Ovary (tissue), 9 donors: Measurements from ENCODE around the gene ADD1. TPM values are rescaled to one million over a fixed set of nuclear protein-coding genes. Genes with fewer than 3 reads are reported as not detected.

ENCODE experiments used
- DNase-seq, 5 donors: peaks; one replicate each; pipeline ENCODE4 v3.0.0-alpha.2; 2019 to 2020
- H3K27ac ChIP-seq, 2 donors: fragments of 200-600 bp; one replicate each; pipeline versions ENCODE4 v1.5.1 to v1.8.0; 2019 to 2022
- H3K27me3 ChIP-seq: fragments of 200-600 bp; one replicate; pipeline ENCODE4 v1.8.0; 2022
- H3K36me3 ChIP-seq: fragments of 200-600 bp; sonication (generic); one replicate; pipeline ENCODE4 v1.5.1; 2019
- H3K4me1 ChIP-seq: one replicate; pipeline ENCODE4 v1.8.1; 2013; ENCODE audit warnings: mild to moderate bottlenecking, moderate library complexity; ENCODE audit not compliant: insufficient read depth
- H3K4me3 ChIP-seq: fragments of 200-600 bp; sonication (generic); one replicate; pipeline ENCODE4 v1.5.1; 2017
- H3K9me3 ChIP-seq, 2 donors: fragments of 200-600 bp in 1 of 2; sonication (generic) in 1 of 2; one replicate each; pipeline versions ENCODE4 v1.5.1 to v1.8.1; 2013 to 2019; ENCODE audit warnings: mild to moderate bottlenecking in 1 of 2, moderate library complexity in 1 of 2
- EP300 ChIP-seq: sonication (generic); formaldehyde crosslinking; IDR thresholded peaks from one replicate; pipeline ENCODE4 v1.6.1; 2017; ENCODE audit warnings: antibody characterized with exemption
- POLR2A ChIP-seq: fragments of 450-650 bp; IDR thresholded peaks from one replicate; pipeline ENCODE4 v1.6.1; 2017; ENCODE audit warnings: antibody characterized with exemption, mild to moderate bottlenecking, moderate library complexity
- WGBS, 3 donors: extraction: QIAGEN DNeasy Blood & Tissue Kit in 1 of 3; methylation state at CpG; one replicate each; pipeline versions ENCODE4 v1.1.5 to v1.1.7; 2013 to 2017; 5-methylcytosine and 5-hydroxymethylcytosine counted together
- intact Hi-C, 4 donors: fragments of 100-400 bp; cut with DNase I; formaldehyde crosslinking; loops; one replicate each; pipeline versions ENCODE4 v1.11.0 to v1.15.1; 2022 to 2023
- polyA plus RNA-seq, 2 donors: library from polyadenylated mRNA; stranded (reverse); fragments of 200-250 nt in 1 of 2; fragments of 350-450 nt in 1 of 2; fragmentation: Illumina TruSeq in 1 of 2; extraction: RNeasy Lipid Tissue Mini Kit (QIAGEN cat#74804) in 1 of 2; gene quantifications; one replicate each; pipeline ENCODE4 v1.2.3, GENCODE V29; 2013 to 2014
- total RNA-seq, 7 donors: library from RNA; depleted of rRNA in 2 of 7; stranded (reverse); fragments of >200 nt in 2 of 7; fragmentation: NEBNext Ultra II Directional in 3 of 7; extraction: Animal tissue kit (Norgen Biotek cat#: 25700) in 3 of 7; gene quantifications; one replicate each; pipeline versions ENCODE4 v1.1.0 to v1.2.4, GENCODE V29; 2016 to 2023
- TF ChIP-seq, protein P1 (sequence below), 3 donors: fragments of 450-650 bp in 2 of 3; fragments of 200-600 bp in 1 of 3; IDR thresholded peaks; one replicate each; pipeline versions ENCODE4 v1.5.1 to v1.8.0; 2016 to 2022; ENCODE audit warnings: antibody characterized with exemption in 3 of 3, mild to moderate bottlenecking in 1 of 3
- donor health status: DM: no; HTN: no; CAD: no; lungs with moderate emphysema.
- donor health status: DM: no; HTN: no; CAD: no.
- donor health status: Bipolar disorder and iron deficiency.
- donor health status: DM: yes; HTN: yes; CAD: no.
- donor health status: DM: no; HTN: no; CAD: no.
- donor health status: DM: yes; HTN: yes; CAD: no.

The ADD1 gene
- total and polyA plus RNA-seq, 9 donors, result 166 to 447 (median 365) TPM

DNA sequence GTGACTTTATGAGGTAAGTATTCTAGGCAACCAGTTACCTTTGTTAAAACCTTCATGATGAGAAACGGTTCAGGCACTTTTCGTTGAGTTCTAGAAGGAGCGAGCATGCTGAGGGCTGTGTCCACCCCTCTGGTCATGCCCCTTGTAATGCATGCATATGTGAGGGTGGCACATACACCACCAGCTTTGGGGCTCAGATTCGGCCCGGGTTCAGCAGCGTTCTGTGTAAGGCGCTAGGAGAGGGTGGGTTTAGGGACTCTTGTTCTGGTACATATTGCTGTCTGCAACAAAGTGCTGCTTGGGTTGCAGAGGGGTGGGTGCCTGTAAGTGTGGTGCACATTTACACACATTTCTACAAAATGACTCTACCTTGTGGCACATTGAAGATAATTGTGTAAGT lies 65.0 kb downstream of the ADD1 start:
- no peak overlapping the region for H3K4me3 ChIP-seq
- intact Hi-C loops, result no loop called here
- no peaks in the 10 kb centered on the region for H3K36me3 ChIP-seq
- 85 to 91% (median 90%) methylated on average over 7 of the region's 7 CpGs for WGBS, 3 donors
- H3K27me3 ChIP-seq, result no peaks in the 10 kb centered on the region
- H3K4me1 ChIP-seq, result no peaks in the 10 kb centered on the region
- TF ChIP-seq, protein P1, sequence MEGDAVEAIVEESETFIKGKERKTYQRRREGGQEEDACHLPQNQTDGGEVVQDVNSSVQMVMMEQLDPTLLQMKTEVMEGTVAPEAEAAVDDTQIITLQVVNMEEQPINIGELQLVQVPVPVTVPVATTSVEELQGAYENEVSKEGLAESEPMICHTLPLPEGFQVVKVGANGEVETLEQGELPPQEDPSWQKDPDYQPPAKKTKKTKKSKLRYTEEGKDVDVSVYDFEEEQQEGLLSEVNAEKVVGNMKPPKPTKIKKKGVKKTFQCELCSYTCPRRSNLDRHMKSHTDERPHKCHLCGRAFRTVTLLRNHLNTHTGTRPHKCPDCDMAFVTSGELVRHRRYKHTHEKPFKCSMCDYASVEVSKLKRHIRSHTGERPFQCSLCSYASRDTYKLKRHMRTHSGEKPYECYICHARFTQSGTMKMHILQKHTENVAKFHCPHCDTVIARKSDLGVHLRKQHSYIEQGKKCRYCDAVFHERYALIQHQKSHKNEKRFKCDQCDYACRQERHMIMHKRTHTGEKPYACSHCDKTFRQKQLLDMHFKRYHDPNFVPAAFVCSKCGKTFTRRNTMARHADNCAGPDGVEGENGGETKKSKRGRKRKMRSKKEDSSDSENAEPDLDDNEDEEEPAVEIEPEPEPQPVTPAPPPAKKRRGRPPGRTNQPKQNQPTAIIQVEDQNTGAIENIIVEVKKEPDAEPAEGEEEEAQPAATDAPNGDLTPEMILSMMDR (IDR thresholded peaks at IDR 0.05), result no peak
- TF ChIP-seq POLR2A (no peak), EP300 (no peak)
- H3K27ac ChIP-seq, result no peak overlapping the region
- no peaks in the 10 kb centered on the region for H3K9me3 ChIP-seq
- no peak for DNase-seq

DNA sequence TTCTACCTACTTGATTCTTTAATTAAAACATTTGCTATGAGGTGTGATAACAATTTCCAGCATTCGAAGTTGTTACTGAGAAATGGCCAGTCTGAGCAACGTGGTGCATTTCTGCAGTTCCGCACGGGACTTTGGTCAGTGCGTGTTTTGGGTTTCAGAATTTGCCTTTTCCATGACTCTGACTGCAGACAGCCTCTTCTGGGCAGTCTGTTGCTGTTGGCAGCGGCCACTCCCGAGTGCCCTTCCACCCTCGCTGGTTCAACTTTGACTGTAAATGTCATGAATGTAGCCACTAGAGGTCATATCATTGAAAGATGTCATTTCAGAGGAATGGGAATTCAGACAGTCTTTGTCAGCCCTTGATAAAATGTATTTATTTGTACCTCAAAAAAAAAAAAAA lies 65.9 kb downstream of the ADD1 start:
- intact Hi-C loops, result no loop called here
- WGBS, 3 donors, result 75 to 82% (median 81%) methylated on average over 8 of the region's 8 CpGs
- no peaks in the 10 kb centered on the region for H3K9me3 ChIP-seq
- TF ChIP-seq, protein P1 (IDR thresholded peaks at IDR 0.05), result no peak
- TF ChIP-seq EP300 (no peak), POLR2A (no peak)
- H3K27me3 ChIP-seq, result no peaks in the 10 kb centered on the region
- no peak overlapping the region for H3K27ac ChIP-seq
- H3K36me3 ChIP-seq, result no peaks in the 10 kb centered on the region
- no peak for DNase-seq
- H3K4me1 ChIP-seq, result no peaks in the 10 kb centered on the region
- no peak overlapping the region for H3K4me3 ChIP-seq

DNA sequence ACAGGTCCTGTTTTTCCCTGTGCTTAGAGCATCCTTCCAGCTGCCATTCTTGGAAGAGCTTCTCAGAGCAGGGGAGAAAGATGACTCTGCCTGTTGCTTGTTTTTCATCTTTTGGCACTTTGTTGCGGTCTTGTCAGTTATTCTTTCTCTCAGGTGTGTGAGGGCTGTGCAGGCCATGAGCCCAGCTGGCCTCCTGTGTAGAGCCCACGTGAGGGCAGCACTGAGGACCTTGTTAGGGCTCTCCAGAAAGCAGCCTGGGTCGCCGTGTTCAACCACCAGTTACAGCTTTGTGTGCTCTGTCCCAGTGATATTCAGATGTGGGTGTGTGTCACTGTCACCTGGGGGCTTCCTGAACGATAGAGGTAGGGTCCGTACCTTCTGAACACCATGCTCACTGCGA lies 66.8 kb downstream of the ADD1 start:
- intact Hi-C loops, result loop anchor here in 1 of 4 donors (10.0 kb wide), 1 partner anchor 46 kb away; no protein-coding TSS in a partner anchor
- TF ChIP-seq, protein P1 (IDR thresholded peaks at IDR 0.05), result no peak
- TF ChIP-seq EP300 (no peak), POLR2A (no peak)
- H3K27me3 ChIP-seq, result no peaks in the 10 kb centered on the region
- no peaks in the 10 kb centered on the region for H3K36me3 ChIP-seq
- no peak overlapping the region for H3K27ac ChIP-seq
- DNase-seq, result no peak
- H3K4me1 ChIP-seq, result no peaks in the 10 kb centered on the region
- WGBS, 3 donors, result 78 to 81% (median 79%) methylated on average over 7 of the region's 7 CpGs
- no peak overlapping the region for H3K4me3 ChIP-seq
- H3K9me3 ChIP-seq, result no peaks in the 10 kb centered on the region

DNA sequence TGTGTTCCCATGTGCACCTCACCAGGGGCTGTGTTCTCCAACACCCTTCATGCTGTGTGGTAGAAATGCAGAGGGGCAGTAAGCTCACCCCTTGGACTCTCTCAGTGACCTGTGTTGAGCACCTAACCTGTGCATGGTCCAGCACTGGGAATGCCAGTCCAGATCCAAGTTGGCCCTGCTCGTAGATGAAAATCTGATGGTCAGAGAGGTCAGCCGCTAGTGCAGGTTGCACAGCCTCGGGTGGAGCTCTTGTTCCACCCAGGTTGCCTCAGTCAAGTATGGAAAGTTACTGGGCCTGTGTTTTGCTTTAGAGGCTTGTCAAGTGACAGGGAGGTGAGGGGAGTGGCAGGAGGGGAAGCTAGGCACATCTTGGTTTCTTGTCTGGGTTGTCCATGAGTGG lies 68.2 kb downstream of the ADD1 start:
- no peaks in the 10 kb centered on the region for H3K9me3 ChIP-seq
- intact Hi-C loops, result loop anchor here in 1 of 4 donors (10.0 kb wide), 1 partner anchor 47 kb away; no protein-coding TSS in a partner anchor
- H3K36me3 ChIP-seq, result no peaks in the 10 kb centered on the region
- no peaks in the 10 kb centered on the region for H3K4me1 ChIP-seq
- no peaks in the 10 kb centered on the region for H3K27me3 ChIP-seq
- no peak overlapping the region for H3K4me3 ChIP-seq
- TF ChIP-seq POLR2A (no peak), EP300 (no peak)
- TF ChIP-seq, protein P1 (IDR thresholded peaks at IDR 0.05), result no peak
- no peak overlapping the region for H3K27ac ChIP-seq
- DNase-seq, result no peak
- 81 to 91% (median 84%) methylated on average over 3 of the region's 3 CpGs for WGBS, 3 donors
